Measurements from ENCODE around the gene PITX2.

The PITX2 gene

DNA sequence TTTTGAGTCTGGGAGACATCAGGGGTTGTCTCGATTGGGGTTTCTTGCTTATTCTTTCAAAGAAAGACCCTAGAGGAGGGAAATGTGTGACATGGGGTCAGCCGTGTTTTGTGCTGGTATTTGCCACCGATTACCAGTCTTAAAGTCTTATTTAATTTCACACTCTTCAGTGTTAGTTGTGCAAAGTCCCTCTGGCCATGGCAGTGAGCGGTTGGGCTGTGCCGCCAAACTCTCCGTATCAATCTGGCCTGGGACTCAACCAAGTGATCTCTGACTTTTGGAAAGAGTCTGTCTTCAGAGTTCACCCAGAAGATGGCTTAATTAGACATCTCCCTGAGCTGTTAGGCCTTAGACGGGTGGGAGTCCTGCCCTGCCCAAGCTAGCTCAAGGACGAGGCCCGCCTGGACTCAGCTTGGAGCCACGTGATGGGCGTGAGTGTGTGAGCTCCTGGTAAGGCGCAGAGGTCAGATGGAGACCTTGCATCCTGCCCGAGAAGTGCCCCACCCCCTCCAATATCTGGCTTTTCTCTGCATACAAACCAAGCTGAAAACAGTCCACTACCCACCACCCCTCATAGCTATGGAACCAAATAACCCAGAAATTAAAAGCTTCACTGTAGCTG, 3.8 kb upstream of the PITX2 start:
- Histone ChIP-seq H3K4me1 (ENCODE audit: low read depth, poor library complexity, severe bottlenecking) (no peaks in the 10 kb centered on the region), H3K27ac (no peak overlapping the region), H3K27me3 (ENCODE audit: insufficient read depth, low read depth) (no peaks in the 10 kb centered on the region), H3K4me2 (no peak overlapping the region), H4K20me1 (ENCODE audit: insufficient read depth) (no peaks in the 10 kb centered on the region), H3K36me3 (ENCODE audit: insufficient read depth) (no peaks in the 10 kb centered on the region), H3K4me3 (IDR thresholded peaks at IDR 0.05; ENCODE audit: insufficient read depth, low read depth, low read length) (no peak overlapping the region), H3K79me2 (ENCODE audit: insufficient read depth, low read depth) (no peaks in the 10 kb centered on the region), H3K9ac (no peak overlapping the region), H2AFZ (ENCODE audit: low read depth) (no peak overlapping the region)
- TF ChIP-seq, protein P1, sequence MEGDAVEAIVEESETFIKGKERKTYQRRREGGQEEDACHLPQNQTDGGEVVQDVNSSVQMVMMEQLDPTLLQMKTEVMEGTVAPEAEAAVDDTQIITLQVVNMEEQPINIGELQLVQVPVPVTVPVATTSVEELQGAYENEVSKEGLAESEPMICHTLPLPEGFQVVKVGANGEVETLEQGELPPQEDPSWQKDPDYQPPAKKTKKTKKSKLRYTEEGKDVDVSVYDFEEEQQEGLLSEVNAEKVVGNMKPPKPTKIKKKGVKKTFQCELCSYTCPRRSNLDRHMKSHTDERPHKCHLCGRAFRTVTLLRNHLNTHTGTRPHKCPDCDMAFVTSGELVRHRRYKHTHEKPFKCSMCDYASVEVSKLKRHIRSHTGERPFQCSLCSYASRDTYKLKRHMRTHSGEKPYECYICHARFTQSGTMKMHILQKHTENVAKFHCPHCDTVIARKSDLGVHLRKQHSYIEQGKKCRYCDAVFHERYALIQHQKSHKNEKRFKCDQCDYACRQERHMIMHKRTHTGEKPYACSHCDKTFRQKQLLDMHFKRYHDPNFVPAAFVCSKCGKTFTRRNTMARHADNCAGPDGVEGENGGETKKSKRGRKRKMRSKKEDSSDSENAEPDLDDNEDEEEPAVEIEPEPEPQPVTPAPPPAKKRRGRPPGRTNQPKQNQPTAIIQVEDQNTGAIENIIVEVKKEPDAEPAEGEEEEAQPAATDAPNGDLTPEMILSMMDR (conservative IDR thresholded peaks at IDR 0.05; ENCODE audit: low read depth, low read length) = no peak

DNA sequence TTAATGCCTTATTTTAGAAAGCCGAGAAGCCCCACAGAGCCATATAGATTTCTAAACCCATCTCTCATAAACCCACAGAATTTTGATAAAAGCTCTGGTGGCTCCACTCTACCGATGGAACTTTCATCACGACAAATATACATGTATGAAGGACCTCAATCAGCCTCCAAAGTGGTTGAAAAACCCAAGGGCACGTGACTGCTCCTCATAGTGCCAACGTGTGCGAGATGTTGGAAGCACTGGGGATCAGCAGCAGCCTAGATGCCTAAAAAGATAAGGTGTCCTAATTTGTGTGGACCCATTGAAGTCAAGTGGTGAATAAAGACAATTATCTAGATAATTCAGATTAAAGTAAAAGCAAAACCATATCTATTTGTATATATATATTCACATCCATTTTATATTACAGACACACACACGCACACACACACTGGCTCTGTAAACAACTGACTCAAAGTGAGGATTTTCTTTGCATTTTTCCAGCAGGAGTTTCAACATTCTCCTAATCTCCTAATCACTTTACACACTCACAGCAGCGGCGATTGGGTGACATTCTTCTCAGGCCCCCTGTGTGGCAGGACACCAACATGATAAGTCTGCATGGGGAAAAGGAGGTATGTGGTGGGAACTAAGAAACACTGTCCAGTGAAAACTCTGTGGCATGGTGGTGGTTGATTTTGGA, 2.8 kb upstream of the PITX2 start:
- Histone ChIP-seq H3K4me2 (no peak overlapping the region), H3K27ac (no peak overlapping the region), H4K20me1 (ENCODE audit: insufficient read depth) (no peaks in the 10 kb centered on the region), H3K27me3 (ENCODE audit: insufficient read depth, low read depth) (no peaks in the 10 kb centered on the region), H3K4me3 (IDR thresholded peaks at IDR 0.05; ENCODE audit: insufficient read depth, low read depth, low read length) (no peak overlapping the region), H3K36me3 (ENCODE audit: insufficient read depth) (no peaks in the 10 kb centered on the region), H2AFZ (ENCODE audit: low read depth) (no peak overlapping the region), H3K79me2 (ENCODE audit: insufficient read depth, low read depth) (no peaks in the 10 kb centered on the region), H3K4me1 (ENCODE audit: low read depth, poor library complexity, severe bottlenecking) (no peaks in the 10 kb centered on the region), H3K9ac (no peak overlapping the region)
- TF ChIP-seq, protein P1 (conservative IDR thresholded peaks at IDR 0.05; ENCODE audit: low read depth, low read length) = no peak

DNA sequence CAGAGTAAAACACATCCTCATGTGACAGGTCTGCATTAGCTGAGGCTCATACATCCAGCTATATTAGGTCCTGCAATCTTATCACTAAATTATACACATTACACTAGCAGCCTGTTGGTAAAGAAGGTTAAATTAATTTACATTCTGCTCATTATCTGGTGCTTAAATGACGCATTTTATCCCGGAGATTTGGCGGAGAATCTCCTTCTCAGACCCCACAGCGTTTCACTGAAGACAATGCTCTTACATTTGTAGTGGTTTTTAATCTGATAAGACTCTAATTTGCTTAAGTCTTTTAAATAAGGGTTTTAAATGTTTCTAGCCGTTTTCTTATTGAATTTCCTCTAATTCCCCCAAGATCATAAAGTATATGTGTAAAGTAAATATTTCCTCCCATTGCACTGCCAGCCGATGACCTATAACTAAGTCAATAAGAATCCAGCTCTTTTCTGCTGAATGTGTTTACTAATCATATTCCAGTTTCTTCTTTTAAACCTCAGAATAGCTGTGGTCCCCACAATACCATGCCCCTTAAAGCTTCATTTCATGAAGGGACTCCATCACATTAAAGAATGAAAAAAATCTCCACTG, 2.1 kb upstream of the PITX2 start:
- no peaks in the 10 kb centered on the region for H3K27me3 ChIP-seq (ENCODE audit: insufficient read depth, low read depth)

DNA sequence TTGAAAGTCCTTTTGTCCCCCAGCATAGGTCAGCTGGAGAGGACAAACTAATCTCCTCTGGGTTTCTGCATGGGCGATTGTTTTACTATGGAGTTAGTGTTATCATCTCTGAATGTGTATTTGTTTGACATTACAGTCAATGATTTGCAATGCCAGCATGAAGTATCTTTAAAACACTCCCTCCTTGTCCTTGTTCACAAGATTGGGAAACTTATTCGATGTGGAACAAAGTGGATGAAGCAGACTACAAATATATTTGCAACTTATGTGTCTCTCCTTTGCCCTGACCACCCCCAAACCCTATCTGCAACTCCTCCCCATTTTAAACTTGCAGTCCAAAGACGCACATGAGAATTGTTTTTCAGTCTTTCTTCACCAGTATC, 1.5 kb upstream of the PITX2 start:
- H3K4me2 ChIP-seq = no peak overlapping the region
- no peak overlapping the region for H3K4me3 ChIP-seq (IDR thresholded peaks at IDR 0.05; ENCODE audit: insufficient read depth, low read depth, low read length)
- H2AFZ ChIP-seq (ENCODE audit: low read depth) = no peak overlapping the region
- H3K4me1 ChIP-seq (ENCODE audit: low read depth, poor library complexity, severe bottlenecking) = no peaks in the 10 kb centered on the region
- no peak overlapping the region for H3K9ac ChIP-seq
- no peaks in the 10 kb centered on the region for H3K27me3 ChIP-seq (ENCODE audit: insufficient read depth, low read depth)
- no peak overlapping the region for H3K27ac ChIP-seq
- TF ChIP-seq, protein P1 (conservative IDR thresholded peaks at IDR 0.05; ENCODE audit: low read depth, low read length) = no peak
- no peaks in the 10 kb centered on the region for H4K20me1 ChIP-seq (ENCODE audit: insufficient read depth)
- H3K79me2 ChIP-seq (ENCODE audit: insufficient read depth, low read depth) = no peaks in the 10 kb centered on the region
- H3K36me3 ChIP-seq (ENCODE audit: insufficient read depth) = no peaks in the 10 kb centered on the region

More for the DNA sequence above, 2.1 kb upstream of the PITX2 start:
- Histone ChIP-seq H3K79me2 (ENCODE audit: insufficient read depth, low read depth) (no peaks in the 10 kb centered on the region), H3K4me2 (no peak overlapping the region), H3K4me3 (IDR thresholded peaks at IDR 0.05; ENCODE audit: insufficient read depth, low read depth, low read length) (no peak overlapping the region), H3K4me1 (ENCODE audit: low read depth, poor library complexity, severe bottlenecking) (no peaks in the 10 kb centered on the region), H3K27ac (no peak overlapping the region), H3K36me3 (ENCODE audit: insufficient read depth) (no peaks in the 10 kb centered on the region), H2AFZ (ENCODE audit: low read depth) (no peak overlapping the region), H3K9ac (no peak overlapping the region), H4K20me1 (ENCODE audit: insufficient read depth) (no peaks in the 10 kb centered on the region)
- TF ChIP-seq, protein P1 (conservative IDR thresholded peaks at IDR 0.05; ENCODE audit: low read depth, low read length) = no peak

Data from KMS-11 (cell line).